ENCODE measurements around the gene CEP170.
"Not testable (repeated sequence)": the region's sequence is repeated elsewhere in the genome, so short reads cannot be mapped to it uniquely, and the experiment has no call there.

- TF ChIP-seq TAF1 (IDR thresholded peaks at IDR 0.05; ENCODE audit: borderline replicate concordance, low read depth, low read length); POLR2A (IDR thresholded peaks at IDR 0.05; ENCODE audit: low read depth, low read length); POLR2AphosphoS5 (IDR thresholded peaks at IDR 0.05; ENCODE audit: low read depth, low read length): not testable (repeated sequence)
Observed at GRCh38 chr1:243150906-243151305, 104.2 kb downstream of the CEP170 start.
